Stimulated activated CD4-positive, alpha-beta T cell treated with anti-CD3 and anti-CD28 coated beads, Interleukin-15, amount 100 ng/mL, for 1 hour (primary cell): ENCODE data around the gene SOS1.
"Not testable (repeated sequence)": the region's sequence is repeated elsewhere in the genome, so short reads cannot be mapped to it uniquely, and the experiment has no call there.

ENCODE experiments used
- DNase-seq, 2 donors: peaks; one replicate each; pipeline ENCODE4 v3.0.0-alpha.2; 2020; ENCODE audit warnings: low read depth in 1 of 2, low spot score in 1 of 2

Gene SOS1

GRCh38 chr2:39107724-39108273 lies 13.1 kb downstream of the SOS1 start:
- DNase-seq: no peak

GRCh38 chr2:39107156-39107555 lies 13.7 kb downstream of the SOS1 start:
- no peak for DNase-seq

GRCh38 chr2:39099870-39100728 lies 20.8 kb downstream of the SOS1 start:
- DNase-seq: no peak

- no peak for DNase-seq
These were observed 21.5 kb downstream of the SOS1 start for GRCh38 chr2:39099310-39099869.

- DNase-seq: no peak
These were observed 25.2 kb downstream of the SOS1 start for GRCh38 chr2:39095624-39096023.

GRCh38 chr2:39094717-39095363 lies 26.0 kb downstream of the SOS1 start:
- no peak for DNase-seq

GRCh38 chr2:39093218-39093898 lies 27.5 kb downstream of the SOS1 start:
- DNase-seq: no peak

GRCh38 chr2:39091543-39091942 lies 29.3 kb downstream of the SOS1 start:
- DNase-seq: no peak

GRCh38 chr2:39091063-39091462 lies 29.8 kb downstream of the SOS1 start:
- no peak for DNase-seq

GRCh38 chr2:39080152-39080551 lies 40.7 kb downstream of the SOS1 start:
- DNase-seq: no peak

- no peak for DNase-seq
These were observed 50.9 kb downstream of the SOS1 start for GRCh38 chr2:39069890-39070465.

GRCh38 chr2:39069136-39069515 lies 51.7 kb downstream of the SOS1 start:
- no peak for DNase-seq

- DNase-seq: no peak
These were observed 52.3 kb downstream of the SOS1 start for GRCh38 chr2:39068299-39069135.

GRCh38 chr2:39065616-39066015 lies 55.2 kb downstream of the SOS1 start:
- DNase-seq: no peak

- no peak for DNase-seq
These were observed 58.5 kb downstream of the SOS1 start for GRCh38 chr2:39062320-39062719.

- DNase-seq: no peak
These were observed 59.6 kb downstream of the SOS1 start for GRCh38 chr2:39061280-39061679.

- DNase-seq: no peak
These were observed 61.4 kb downstream of the SOS1 start for GRCh38 chr2:39059366-39059952.

GRCh38 chr2:39058101-39058500 lies 62.8 kb downstream of the SOS1 start:
- no peak for DNase-seq

- DNase-seq: not testable (repeated sequence)
These were observed 68.2 kb downstream of the SOS1 start for GRCh38 chr2:39052665-39053064.

- DNase-seq: no peak
These were observed 70.7 kb downstream of the SOS1 start for GRCh38 chr2:39050109-39050508.
